ENCODE results near the gene NINL.

NINL gene

DNA sequence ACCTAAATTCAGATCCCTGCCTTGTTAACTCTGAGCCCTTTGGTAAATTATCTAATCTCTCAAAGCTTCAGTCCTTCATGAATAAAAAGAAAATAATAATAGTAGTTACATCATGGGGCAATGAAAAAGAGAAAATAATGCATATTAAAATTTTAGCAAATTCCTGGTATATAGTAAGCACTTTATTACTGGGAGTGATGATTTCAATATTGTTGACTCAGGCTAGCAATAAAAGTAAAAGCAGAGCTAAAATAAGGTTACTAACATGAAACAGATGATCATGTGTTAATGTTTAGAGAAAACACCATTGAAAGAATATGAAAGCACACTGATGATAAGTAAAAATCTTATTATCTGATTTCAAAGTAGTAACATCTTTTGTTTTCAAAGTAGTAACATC is 164.2 kb downstream of the NINL start:
- DNase-seq = no peak

- no peak for DNase-seq
These were observed 166.6 kb downstream of the NINL start for GRCh38 chr20:25418776-25419175.

- DNase-seq = no peak
These were observed 176.4 kb downstream of the NINL start for GRCh38 chr20:25408890-25409289.

GRCh38 chr20:25408170-25408547 is 177.2 kb downstream of the NINL start:
- DNase-seq = no peak

- DNase-seq = peak; percentile 23 to 90 (median 66)
These were observed 177.8 kb downstream of the NINL start, which contains the start of gene GINS1 for GRCh38 chr20:25407311-25408169. GINS1 (plus strand) TSS chr20:25407673; CDS start chr20:25407821, 148 bp downstream.
